HFF-Myc (cell line): ENCODE results near the gene SH3PXD2A.

Experiments
- DNase-seq: peaks from one replicate; pipeline ENCODE4 v3.0.0-alpha.2; 2011; ENCODE audit warnings: low read depth; ENCODE audit errors: extremely low read depth
- H3K4me3 ChIP-seq: replicated peaks from 2 replicates; pipeline ENCODE4 v1.5.1; 2011; ENCODE audit warnings: low read depth, mild to moderate bottlenecking, control low read depth, low read length
- TF ChIP-seq, protein P1 (sequence below): IDR thresholded peaks from 2 replicates; pipeline ENCODE4 v1.5.1; 2012; ENCODE audit warnings: mild to moderate bottlenecking, low read depth, low read length, control low read depth; ENCODE audit errors: missing control alignments

Gene SH3PXD2A

DNA sequence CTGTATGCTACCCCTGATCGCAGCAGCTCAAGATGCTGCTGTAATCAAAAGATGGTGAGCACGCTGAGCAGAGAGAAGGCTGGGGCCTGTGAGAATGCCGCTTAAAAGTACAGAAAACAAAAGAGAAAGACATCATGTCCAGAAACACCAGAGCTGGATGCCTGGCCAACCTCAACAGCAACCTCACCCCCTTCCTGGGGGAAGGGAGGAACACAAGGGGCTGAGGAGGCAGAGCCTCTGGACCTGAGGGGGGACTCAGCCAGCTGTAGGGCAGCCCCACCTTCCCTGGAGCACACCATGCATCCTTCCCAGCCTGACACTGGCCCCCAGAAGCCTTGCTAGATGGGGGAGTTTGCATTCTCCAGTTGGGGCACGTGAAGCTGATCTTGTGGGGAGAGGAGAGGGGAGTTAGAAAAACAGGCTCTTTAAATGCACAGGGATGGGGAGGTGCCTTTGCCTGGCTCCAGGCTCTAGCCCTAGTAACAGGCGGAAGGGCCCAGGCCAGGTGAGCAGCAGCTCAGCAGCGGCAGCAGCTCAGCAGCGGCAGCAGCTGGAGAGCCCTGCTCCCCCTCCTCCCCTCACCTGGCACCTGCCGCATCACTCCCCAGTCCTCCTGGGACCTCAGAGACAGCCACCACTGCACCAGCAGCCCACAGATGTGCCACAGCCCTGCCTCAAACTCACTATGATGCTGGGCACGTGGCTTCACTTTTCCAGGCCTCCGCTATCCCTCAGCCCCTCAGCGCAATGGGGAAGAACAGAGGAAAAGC, 205.5 kb downstream of the SH3PXD2A start:
- DNase-seq, result no peak
- TF ChIP-seq, protein P1, sequence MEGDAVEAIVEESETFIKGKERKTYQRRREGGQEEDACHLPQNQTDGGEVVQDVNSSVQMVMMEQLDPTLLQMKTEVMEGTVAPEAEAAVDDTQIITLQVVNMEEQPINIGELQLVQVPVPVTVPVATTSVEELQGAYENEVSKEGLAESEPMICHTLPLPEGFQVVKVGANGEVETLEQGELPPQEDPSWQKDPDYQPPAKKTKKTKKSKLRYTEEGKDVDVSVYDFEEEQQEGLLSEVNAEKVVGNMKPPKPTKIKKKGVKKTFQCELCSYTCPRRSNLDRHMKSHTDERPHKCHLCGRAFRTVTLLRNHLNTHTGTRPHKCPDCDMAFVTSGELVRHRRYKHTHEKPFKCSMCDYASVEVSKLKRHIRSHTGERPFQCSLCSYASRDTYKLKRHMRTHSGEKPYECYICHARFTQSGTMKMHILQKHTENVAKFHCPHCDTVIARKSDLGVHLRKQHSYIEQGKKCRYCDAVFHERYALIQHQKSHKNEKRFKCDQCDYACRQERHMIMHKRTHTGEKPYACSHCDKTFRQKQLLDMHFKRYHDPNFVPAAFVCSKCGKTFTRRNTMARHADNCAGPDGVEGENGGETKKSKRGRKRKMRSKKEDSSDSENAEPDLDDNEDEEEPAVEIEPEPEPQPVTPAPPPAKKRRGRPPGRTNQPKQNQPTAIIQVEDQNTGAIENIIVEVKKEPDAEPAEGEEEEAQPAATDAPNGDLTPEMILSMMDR, result no peak
- no peak overlapping the region for H3K4me3 ChIP-seq

DNA sequence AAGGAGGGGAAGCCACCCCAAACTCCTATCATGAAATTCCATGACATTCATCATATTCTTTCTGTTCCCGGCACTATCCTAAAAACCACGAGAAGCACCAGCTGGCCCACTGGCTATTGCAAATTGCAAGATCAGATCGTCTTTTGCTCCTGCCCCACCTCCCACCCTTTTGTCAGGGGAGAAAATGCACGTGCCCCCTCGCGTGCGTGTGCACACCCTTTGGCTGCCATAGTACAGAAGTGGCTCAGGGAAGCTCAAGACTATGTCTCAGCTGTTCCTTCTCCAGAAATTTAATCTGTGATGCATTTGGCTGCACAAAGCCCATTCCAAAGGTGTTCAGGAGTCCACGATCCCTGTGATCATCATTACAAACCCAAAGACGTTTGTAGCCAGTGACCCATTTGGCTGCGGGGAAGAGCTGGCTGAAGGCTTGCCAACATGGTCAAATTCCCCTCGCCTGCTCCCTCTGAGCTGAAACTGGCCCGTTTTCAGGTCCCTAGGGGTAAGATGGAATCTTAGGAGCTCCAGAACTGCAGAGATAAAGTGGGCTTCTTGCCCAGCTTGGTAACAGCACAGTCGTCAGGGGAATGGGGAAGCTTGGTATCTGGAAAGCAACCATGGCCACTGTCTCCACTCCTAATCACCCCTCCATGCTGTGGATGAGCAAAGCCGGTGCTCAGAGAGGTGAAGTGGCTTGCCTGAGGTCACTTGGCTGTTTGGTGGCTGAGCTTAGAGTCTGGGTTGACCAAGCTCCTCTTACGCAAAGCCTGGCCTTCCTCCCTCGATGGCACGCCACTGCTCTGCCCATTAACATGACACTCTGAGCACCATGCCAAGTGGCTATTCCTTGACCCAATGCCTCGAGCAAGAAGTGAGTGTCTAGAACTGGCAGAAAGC, 206.5 kb downstream of the SH3PXD2A start:
- no peak overlapping the region for H3K4me3 ChIP-seq
- DNase-seq, result no peak

DNA sequence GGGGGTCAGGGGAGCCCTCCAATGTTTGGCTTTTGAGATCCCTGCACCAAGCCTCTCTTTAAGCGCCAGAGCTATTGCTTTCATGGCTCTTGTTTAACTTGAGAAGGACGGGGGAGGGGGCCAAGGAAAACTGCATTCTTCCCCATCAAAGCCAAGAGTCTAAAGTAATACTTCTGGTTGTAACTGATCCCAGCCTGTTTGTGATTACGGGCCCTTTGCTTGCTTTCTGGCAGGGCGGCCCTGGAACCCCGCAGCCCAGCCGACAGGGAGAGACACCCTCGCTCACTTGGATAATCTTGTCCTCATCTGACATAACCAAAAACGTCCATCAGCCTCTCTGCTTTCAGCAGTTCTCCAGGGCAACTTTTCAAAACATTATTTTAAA, 207.1 kb downstream of the SH3PXD2A start:
- TF ChIP-seq, protein P1, result no peak
- DNase-seq, result no peak

More for the DNA sequence above, 206.5 kb downstream of the SH3PXD2A start:
- TF ChIP-seq, protein P1, result no peak

DNA sequence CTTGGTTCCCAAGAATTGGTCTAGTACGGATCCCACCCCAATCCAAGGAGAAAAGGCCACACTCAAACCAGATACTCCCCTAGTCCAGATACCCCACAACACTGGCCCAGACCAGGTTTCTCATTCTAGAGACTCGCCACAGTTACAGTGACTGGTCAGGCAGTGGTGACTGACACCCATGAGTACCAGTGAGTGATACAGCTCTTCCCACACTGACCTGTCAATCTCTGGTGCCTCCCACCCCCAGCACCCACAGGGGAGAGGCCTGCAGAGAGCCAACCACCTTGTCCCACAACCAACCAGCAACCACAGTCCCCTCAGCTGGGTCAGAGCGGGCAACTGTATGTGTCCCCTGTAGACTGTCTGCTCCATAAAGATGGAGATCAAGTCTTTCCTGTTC, 209.1 kb downstream of the SH3PXD2A start:
- TF ChIP-seq, protein P1, result no peak
- DNase-seq, result no peak
- H3K4me3 ChIP-seq, result no peak overlapping the region

More for the DNA sequence above, 207.1 kb downstream of the SH3PXD2A start:
- H3K4me3 ChIP-seq, result no peak overlapping the region

DNA sequence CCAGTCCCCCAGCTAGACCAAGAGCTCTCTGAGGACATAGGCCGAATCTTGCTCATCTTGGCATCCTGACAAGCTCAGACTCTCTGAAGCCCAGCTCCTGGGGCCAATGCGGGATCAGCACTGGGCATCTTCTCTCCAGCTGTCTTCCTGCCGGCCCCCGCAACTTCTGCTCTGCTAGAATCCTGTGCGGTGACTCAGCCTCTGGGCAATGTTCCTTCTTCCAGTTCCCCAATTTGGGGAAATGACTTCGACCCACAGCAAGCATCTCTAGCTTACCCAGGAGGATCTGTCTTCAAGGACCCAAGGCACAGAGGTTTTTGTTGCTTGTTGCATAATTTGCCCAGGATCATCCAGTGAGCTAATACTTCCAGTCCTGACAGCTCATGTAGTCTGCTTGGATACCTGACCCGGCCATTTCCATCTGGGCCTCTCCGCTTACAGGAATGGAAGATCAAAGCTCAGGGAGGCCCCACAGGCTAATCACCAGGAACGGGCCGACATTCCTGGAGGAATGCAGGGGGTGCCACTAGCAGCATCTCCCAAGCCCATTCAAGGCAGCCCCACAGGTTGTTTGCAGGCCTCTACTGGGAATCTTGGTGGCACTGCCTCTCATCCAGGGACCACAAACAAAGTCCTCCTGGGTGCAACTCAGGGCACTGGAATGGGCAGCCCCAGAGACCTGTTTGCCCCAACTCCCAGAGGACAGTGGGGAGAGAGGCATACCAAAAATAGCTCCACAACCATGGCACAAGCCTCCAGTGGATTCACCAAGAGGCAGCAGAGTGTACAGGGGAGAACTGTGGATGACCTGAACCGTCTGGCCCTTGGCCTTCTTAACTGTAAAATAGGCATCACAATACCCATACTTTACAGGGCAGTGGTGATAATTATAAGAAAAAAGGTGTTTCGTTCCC, 210.0 kb downstream of the SH3PXD2A start:
- peak; percentile 91 for DNase-seq
- TF ChIP-seq, protein P1, result no peak
- H3K4me3 ChIP-seq, result no peak overlapping the region

DNA sequence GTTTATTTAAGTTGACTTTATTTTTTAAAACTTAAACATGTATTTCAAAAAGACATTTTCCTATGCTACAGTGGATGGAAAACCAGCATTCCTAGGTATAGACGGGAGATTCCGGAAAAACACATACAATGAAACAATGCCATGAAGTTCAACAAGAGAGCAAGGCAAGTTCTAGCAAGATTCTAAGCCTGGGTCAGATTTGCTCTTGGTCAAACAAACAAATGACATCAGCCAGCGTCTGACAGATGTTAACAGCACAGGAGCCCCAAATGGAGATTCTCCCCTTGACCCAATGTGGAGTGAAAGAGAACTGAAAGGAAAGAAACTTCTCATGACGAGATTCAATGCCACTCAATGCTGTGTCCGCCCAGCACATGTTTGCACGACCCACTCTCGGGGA, 212.0 kb downstream of the SH3PXD2A start:
- H3K4me3 ChIP-seq, result no peak overlapping the region
- DNase-seq, result no peak
- TF ChIP-seq, protein P1, result no peak
